ENCODE measurements around the gene RGS3. TPM values are rescaled to one million over a fixed set of nuclear protein-coding genes. Genes with fewer than 3 reads are reported as not detected.

The RGS3 gene
- total RNA-seq, 1 donor from 2014 or later: 92.5 TPM

GRCh38 chr9:113556877-113557593, 93.5 kb downstream of the RGS3 start:
- no peak for FAIRE-seq
- no peaks in the 10 kb centered on the region for H3K36me3 Mint-ChIP-seq (ENCODE audit: low read depth, unreplicated experiment)
- H3K4me3 Mint-ChIP-seq (ENCODE audit: unreplicated experiment): no peak overlapping the region
- TF ChIP-seq EZH2 (IDR thresholded peaks at IDR 0.05; ENCODE audit: insufficient read depth, low read length): no peak
- TF ChIP-seq, protein P1, sequence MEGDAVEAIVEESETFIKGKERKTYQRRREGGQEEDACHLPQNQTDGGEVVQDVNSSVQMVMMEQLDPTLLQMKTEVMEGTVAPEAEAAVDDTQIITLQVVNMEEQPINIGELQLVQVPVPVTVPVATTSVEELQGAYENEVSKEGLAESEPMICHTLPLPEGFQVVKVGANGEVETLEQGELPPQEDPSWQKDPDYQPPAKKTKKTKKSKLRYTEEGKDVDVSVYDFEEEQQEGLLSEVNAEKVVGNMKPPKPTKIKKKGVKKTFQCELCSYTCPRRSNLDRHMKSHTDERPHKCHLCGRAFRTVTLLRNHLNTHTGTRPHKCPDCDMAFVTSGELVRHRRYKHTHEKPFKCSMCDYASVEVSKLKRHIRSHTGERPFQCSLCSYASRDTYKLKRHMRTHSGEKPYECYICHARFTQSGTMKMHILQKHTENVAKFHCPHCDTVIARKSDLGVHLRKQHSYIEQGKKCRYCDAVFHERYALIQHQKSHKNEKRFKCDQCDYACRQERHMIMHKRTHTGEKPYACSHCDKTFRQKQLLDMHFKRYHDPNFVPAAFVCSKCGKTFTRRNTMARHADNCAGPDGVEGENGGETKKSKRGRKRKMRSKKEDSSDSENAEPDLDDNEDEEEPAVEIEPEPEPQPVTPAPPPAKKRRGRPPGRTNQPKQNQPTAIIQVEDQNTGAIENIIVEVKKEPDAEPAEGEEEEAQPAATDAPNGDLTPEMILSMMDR (IDR thresholded peaks at IDR 0.05; ENCODE audit: insufficient read depth, low read depth, low read length): no peak
- peaks cover 25% of the 10 kb centered on the region for H3K4me1 Mint-ChIP-seq (ENCODE audit: low read depth, unreplicated experiment)
- no peaks in the 10 kb centered on the region for H3K79me2 ChIP-seq (ENCODE audit: insufficient read depth, low read length)
- peak overlapping the region; percentile 78 for H3K27ac ChIP-seq (ENCODE audit: low read depth, low read length)
- peak overlapping the region; percentile 64 for H3K4me2 ChIP-seq (ENCODE audit: low read length)
- H3K9me3 ChIP-seq (ENCODE audit: insufficient read depth, low read depth, low read length): no peaks in the 10 kb centered on the region
- H3K4me1 ChIP-seq (ENCODE audit: insufficient read depth, low read length): peaks cover 28% of the 10 kb centered on the region
- H2AFZ ChIP-seq (ENCODE audit: low read depth, low read length): no peak overlapping the region
- no peaks in the 10 kb centered on the region for H4K20me1 ChIP-seq (ENCODE audit: insufficient read depth, low read length)
- H3K36me3 ChIP-seq (ENCODE audit: insufficient read depth, low read length): no peaks in the 10 kb centered on the region
- DNase-seq (ENCODE audit: low read depth): peak; percentile 44
- H3K27me3 ChIP-seq (ENCODE audit: insufficient read depth, low read length): no peaks in the 10 kb centered on the region
- no peak overlapping the region for H3K4me3 ChIP-seq (ENCODE audit: insufficient read depth, low read depth, low read length)
- peak overlapping the region; percentile 21 for H3K9ac ChIP-seq (ENCODE audit: low read length)
- peak overlapping the region; percentile 97 for H3K27ac Mint-ChIP-seq (ENCODE audit: unreplicated experiment)
- peaks cover 4% of the 10 kb centered on the region for H3K27me3 Mint-ChIP-seq (ENCODE audit: low read depth, unreplicated experiment)
- no peaks in the 10 kb centered on the region for H3K9me3 Mint-ChIP-seq (ENCODE audit: unreplicated experiment)

DNA sequence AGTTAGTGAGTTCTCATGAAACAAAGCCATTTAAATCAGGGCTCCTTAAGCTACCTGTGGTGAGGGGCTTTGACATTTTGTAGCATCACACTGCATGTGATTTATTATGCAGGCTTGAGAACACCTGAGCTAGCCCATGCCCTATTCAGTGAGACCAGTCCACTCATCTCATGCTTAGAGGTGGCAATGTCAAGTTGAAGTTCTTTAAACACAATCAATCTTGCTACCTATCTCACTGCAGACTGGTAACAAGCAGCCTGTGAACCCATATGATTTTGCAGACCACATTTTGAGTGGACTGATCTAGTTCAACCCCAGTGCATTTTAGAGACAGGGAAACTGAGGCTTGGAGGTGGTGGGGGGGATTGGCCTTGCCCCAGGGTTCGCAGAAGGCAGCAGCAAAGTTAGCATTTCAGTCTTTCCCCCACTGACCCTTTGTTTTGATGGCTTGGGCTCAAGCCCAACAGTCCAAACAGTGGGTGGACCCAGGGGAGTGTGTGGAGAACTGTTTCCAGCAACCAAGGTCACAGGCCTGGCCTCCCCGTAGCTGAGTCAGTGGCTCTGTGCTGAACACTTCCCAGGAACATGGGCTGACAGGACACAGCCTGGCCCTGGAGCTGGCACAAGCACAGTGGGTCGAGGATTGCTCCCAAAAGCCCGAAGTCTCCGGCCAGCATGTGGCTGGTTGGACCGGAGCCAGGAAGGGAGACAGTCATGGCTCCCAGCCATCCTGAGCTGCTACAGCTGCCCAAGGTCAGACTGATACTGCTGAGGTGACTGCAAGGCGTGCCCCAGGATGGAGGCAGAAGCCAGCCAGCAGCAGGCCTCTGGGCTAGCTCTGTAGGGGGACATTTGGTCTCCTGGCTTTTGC, 95.3 kb downstream of the RGS3 start:
- TF ChIP-seq, protein P1 (IDR thresholded peaks at IDR 0.05; ENCODE audit: insufficient read depth, low read depth, low read length): no peak
- no peak for TF ChIP-seq EZH2 (IDR thresholded peaks at IDR 0.05; ENCODE audit: insufficient read depth, low read length)
- Histone ChIP-seq H3K27ac (ENCODE audit: low read depth, low read length) (no peak overlapping the region), H3K27me3 (ENCODE audit: insufficient read depth, low read length) (no peaks in the 10 kb centered on the region), H3K4me1 (ENCODE audit: insufficient read depth, low read length) (peaks cover 28% of the 10 kb centered on the region), H3K36me3 (ENCODE audit: insufficient read depth, low read length) (no peaks in the 10 kb centered on the region), H3K9ac (ENCODE audit: low read length) (peak overlapping the region; percentile 21), H4K20me1 (ENCODE audit: insufficient read depth, low read length) (no peaks in the 10 kb centered on the region), H2AFZ (ENCODE audit: low read depth, low read length) (peak overlapping the region; percentile 30), H3K79me2 (ENCODE audit: insufficient read depth, low read length) (no peaks in the 10 kb centered on the region), H3K9me3 (ENCODE audit: insufficient read depth, low read depth, low read length) (no peaks in the 10 kb centered on the region), H3K4me3 (ENCODE audit: insufficient read depth, low read depth, low read length) (no peak overlapping the region), H3K4me2 (ENCODE audit: low read length) (peak overlapping the region; percentile 16)
- no peak overlapping the region for H3K27ac Mint-ChIP-seq (ENCODE audit: unreplicated experiment)
- H3K36me3 Mint-ChIP-seq (ENCODE audit: low read depth, unreplicated experiment): no peaks in the 10 kb centered on the region
- no peak for FAIRE-seq
- peaks cover 4% of the 10 kb centered on the region for H3K27me3 Mint-ChIP-seq (ENCODE audit: low read depth, unreplicated experiment)
- peak; percentile 67 for DNase-seq (ENCODE audit: low read depth)
- H3K4me3 Mint-ChIP-seq (ENCODE audit: unreplicated experiment): no peak overlapping the region
- H3K4me1 Mint-ChIP-seq (ENCODE audit: low read depth, unreplicated experiment): peaks cover 31% of the 10 kb centered on the region
- no peaks in the 10 kb centered on the region for H3K9me3 Mint-ChIP-seq (ENCODE audit: unreplicated experiment)

All from astrocyte (in vitro differentiated cells and primary cell).